ENCODE data around the gene ZNF324B.
"Not testable (repeated sequence)": the region's sequence is repeated elsewhere in the genome, so short reads cannot be mapped to it uniquely, and the experiment has no call there.

The ZNF324B gene

GRCh38 chr19:58451358-58452101, at the start of gene ZNF324B:
Gene ZNF324B (plus strand): TSS chr19:58451622. CDS start chr19:58453702, 2,080 bp downstream.
- peak; percentile 85 to 90 for DNase-seq

GRCh38 chr19:58401840-58402421, 49.5 kb upstream of the ZNF324B start:
- DNase-seq, result no peak

- not testable (repeated sequence) for DNase-seq
Observed at GRCh38 chr19:58403920-58404478, 47.4 kb upstream of the ZNF324B start.

GRCh38 chr19:58406818-58407657, 44.4 kb upstream of the ZNF324B start:
- peak in 1 of 2 experiments; percentile 9 for DNase-seq

GRCh38 chr19:58407658-58408151, 43.7 kb upstream of the ZNF324B start:
- DNase-seq, result no peak

- DNase-seq, result peak; percentile 77 to 85
Observed at GRCh38 chr19:58408152-58409009, 43.0 kb upstream of the ZNF324B start, which contains the start of gene ZNF584. Gene ZNF584 (plus strand): TSS chr19:58408649. CDS start chr19:58409148, 499 bp downstream.

GRCh38 chr19:58409010-58409790, 42.2 kb upstream of the ZNF324B start:
- DNase-seq, result peak; percentile 10 to 39

- DNase-seq, result no peak
Observed at GRCh38 chr19:58416604-58417003, 34.8 kb upstream of the ZNF324B start.

GRCh38 chr19:58417071-58417470, 34.4 kb upstream of the ZNF324B start:
- no peak for DNase-seq

- DNase-seq, result no peak
Observed at GRCh38 chr19:58428617-58429016, 22.8 kb upstream of the ZNF324B start.

GRCh38 chr19:58429745-58430144, 21.7 kb upstream of the ZNF324B start:
- no peak for DNase-seq

- no peak for DNase-seq
Observed at GRCh38 chr19:58434217-58434616, 17.2 kb upstream of the ZNF324B start.

GRCh38 chr19:58439576-58440554, 11.6 kb upstream of the ZNF324B start, which contains the start of gene ZNF132:
Gene ZNF132 (minus strand): TSS chr19:58440153. CDS start chr19:58439821, 332 bp downstream.
- no peak for DNase-seq

- no peak for DNase-seq
Observed at GRCh38 chr19:58440556-58440955, 10.9 kb upstream of the ZNF324B start.

- not testable (repeated sequence) for DNase-seq
Observed at GRCh38 chr19:58442986-58443385, 8.4 kb upstream of the ZNF324B start.

- not testable (repeated sequence) for DNase-seq
Observed at GRCh38 chr19:58448860-58449259, 2.6 kb upstream of the ZNF324B start.

- DNase-seq, result not testable (repeated sequence)
Observed at GRCh38 chr19:58449980-58450379, 1.4 kb upstream of the ZNF324B start.

GRCh38 chr19:58450856-58451357, 515 bp upstream of the ZNF324B start:
- DNase-seq, result no peak

- DNase-seq, result no peak
Observed at GRCh38 chr19:58453743-58454142, 2.3 kb downstream of the ZNF324B start.

All from SW 1271 (cell line).